ENCODE measurements around the gene LARGE1.

GRCh38 chr22:33270596-33270995 lies 649.7 kb downstream of the LARGE1 start:
- TF ChIP-seq ATF2 (CRISPR knock-in tag; IDR thresholded peaks at IDR 0.05) (no peak), CTCF (IDR thresholded peaks at IDR 0.05 in 2 of 3, conservative IDR thresholded peaks at IDR 0.05 in 1 of 3; ENCODE audit: insufficient read depth in 2 of 3, low read depth in 1 of 3, low read length in 3 of 3) (no peak), ZBTB8A (IDR thresholded peaks at IDR 0.05; ENCODE audit: partially characterized antibody) (no peak)

Data from K562 (cell line).